Vein endothelial cell (primary cell): Measurements from ENCODE around the gene SPINK4. TPM values are rescaled to one million over a fixed set of nuclear protein-coding genes. Genes with fewer than 3 reads are reported as not detected.

Source experiments
- total RNA-seq: library from RNA; depleted of rRNA; stranded (reverse); fragments of >200 nt; gene quantifications from 2 replicates; pipeline ENCODE4 v1.2.3, GENCODE V29; 2012

Gene SPINK4
- not detected in 2 replicates for total RNA-seq

GRCh38 chr9:33239921-33240320 is at the start of gene SPINK4:
Gene SPINK4, plus strand, starts transcription at chr9:33240167. Its CDS starts 42 bp downstream, at chr9:33240209.

GRCh38 chr9:33264473-33265177 is 24.7 kb downstream of the SPINK4 start, which contains the start of the genes BAG1 and CHMP5:
Gene BAG1, minus strand, starts transcription at chr9:33264708.
Gene CHMP5, plus strand, starts transcription at chr9:33265049. Its CDS starts 30 bp downstream, at chr9:33265079.

GRCh38 chr9:33290247-33291030 is 50.5 kb downstream of the SPINK4 start, which contains the start of gene NFX1:
Gene NFX1, plus strand, starts transcription at chr9:33290516. Its CDS starts 57 bp downstream, at chr9:33290573.

Other genes with a start within 250 kb of the SPINK4 start
- 26.8 and 31.0 TPM in 2 replicates for gene APTX, start 238.5 kb upstream of the SPINK4 start, total RNA-seq
- gene DNAJA1, start 214.9 kb upstream of the SPINK4 start, total RNA-seq, result 101 and 122 TPM in 2 replicates
- gene SMU1, start 163.5 kb upstream of the SPINK4 start, total RNA-seq, result 26.8 and 31.5 TPM in 2 replicates
- 21.4 and 24.8 TPM in 2 replicates for gene B4GALT1, start 72.8 kb upstream of the SPINK4 start, total RNA-seq
- gene BAG1, start 24.5 kb downstream of the SPINK4 start, total RNA-seq, result 30.1 and 58.3 TPM in 2 replicates
- 67.5 and 68.6 TPM in 2 replicates for gene CHMP5, start 24.9 kb downstream of the SPINK4 start, total RNA-seq
- 19.3 and 22.2 TPM in 2 replicates for gene NFX1, start 50.3 kb downstream of the SPINK4 start, total RNA-seq
- gene AQP7, start 162.4 kb downstream of the SPINK4 start, total RNA-seq, result 0.19 TPM in 1 of 2 replicates, not detected in the other
- 0.10 TPM in 1 of 2 replicates, not detected in the other for gene AQP3, start 207.4 kb downstream of the SPINK4 start, total RNA-seq
- gene NOL6, start 233.8 kb downstream of the SPINK4 start, total RNA-seq, result 41.2 and 41.5 TPM in 2 replicates